Esophagus squamous epithelium (tissue), 4 donors: Measurements from ENCODE around the gene CHAMP1.

Experiments used
- CTCF ChIP-seq, 6 experiments: fragments of 450-650 bp in 4 of 6; fragments of 200-600 bp in 2 of 6; sonication (generic) in 2 of 6; IDR thresholded peaks; one replicate each; pipeline ENCODE4 v1.5.1; 2016 to 2019; ENCODE audit warnings: antibody characterized with exemption in 6 of 6, mild to moderate bottlenecking in 4 of 6, moderate library complexity in 4 of 6
- POLR2A ChIP-seq, 4 donors: fragments of 450-650 bp; IDR thresholded peaks; one replicate each; pipeline ENCODE4 v1.6.1; 2017; ENCODE audit warnings: antibody characterized with exemption in 4 of 4, mild to moderate bottlenecking in 4 of 4, moderate library complexity in 3 of 4

DNA sequence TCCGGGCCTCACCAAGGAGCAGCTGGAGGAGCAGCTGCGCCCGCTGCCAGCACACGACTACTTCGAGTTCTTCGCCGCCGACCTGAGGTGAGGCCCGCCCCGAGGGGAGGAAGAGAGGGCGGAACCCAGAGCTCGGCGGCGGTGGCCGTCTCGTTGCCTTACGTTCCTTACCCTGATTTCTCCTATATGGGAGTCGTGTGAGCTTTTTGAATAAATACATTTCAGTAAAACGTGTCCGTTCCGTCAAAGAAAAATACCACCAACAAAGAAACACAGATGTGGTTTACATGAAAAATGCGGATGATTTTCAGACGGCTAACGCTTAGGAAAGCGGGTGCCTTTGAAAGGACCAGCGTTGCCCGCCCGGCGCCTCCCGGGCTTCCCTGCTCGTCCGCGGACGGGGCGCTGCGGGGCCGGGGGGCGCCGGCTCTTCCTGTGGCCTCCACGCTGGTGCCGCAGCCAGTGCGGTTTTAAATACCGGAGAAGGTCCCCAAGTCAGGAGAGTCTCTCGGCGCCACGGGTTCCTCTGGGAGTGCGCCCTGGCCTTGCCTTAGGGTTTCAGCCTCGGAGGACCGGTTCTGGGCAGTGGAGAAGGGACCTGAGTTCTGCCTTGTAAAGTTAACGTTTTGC, 32.1 kb upstream of the CHAMP1 start:
- no peak for TF ChIP-seq CTCF (IDR thresholded peaks at IDR 0.05)
- TF ChIP-seq POLR2A (IDR thresholded peaks at IDR 0.05), result peak in 2 of 4 donors; percentile 25 to 58
